Activated CD4-positive, alpha-beta T cell treated with anti-CD3 and anti-CD28 coated beads, Interleukin-2, amount 50 U/mL, for 4 hours (primary cell): ENCODE measurements around the gene RAPGEF4.

Experiments
- DNase-seq, 2 experiments: peaks; one replicate each; pipeline ENCODE4 v3.0.0-alpha.2; 2020

RAPGEF4 gene

DNA sequence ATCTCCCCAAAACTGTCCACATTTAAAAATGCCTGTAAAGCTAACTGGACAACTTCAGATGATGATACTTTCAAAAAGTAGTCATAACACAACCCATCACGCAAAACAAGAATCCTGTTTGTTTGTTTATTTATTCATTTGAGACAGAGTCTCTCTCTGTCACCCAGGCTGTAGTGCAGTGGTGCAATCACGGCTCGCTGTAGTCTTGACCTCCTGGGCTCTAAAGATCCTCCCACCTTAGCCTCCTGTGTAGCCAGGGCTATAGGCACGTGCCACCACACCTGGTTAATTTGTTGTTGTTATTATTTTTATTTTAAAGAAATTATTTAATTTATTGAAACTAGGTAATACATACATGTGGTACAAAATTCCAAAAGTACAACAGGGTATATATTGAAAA lies 94.8 kb downstream of the RAPGEF4 start:
- DNase-seq = no peak

DNA sequence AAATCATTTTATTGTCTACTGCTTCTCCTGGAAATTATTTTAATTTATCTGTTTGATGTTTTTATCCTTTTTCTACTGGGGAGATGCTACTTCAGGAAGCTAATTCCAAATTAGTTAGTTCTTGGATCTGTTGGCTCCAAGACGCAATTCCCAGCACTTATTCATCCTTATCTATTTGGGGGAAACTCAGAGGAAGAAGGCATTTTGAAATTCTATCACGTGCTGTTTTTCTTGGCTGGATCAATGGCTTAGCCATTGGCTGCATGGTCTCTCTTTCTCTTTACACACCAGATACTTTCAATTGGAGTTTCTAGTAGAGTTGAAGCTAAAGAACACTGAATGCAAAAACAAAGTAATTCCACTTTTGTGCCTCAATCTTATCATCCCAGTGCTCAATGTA lies 98.3 kb downstream of the RAPGEF4 start:
- DNase-seq = no peak

DNA sequence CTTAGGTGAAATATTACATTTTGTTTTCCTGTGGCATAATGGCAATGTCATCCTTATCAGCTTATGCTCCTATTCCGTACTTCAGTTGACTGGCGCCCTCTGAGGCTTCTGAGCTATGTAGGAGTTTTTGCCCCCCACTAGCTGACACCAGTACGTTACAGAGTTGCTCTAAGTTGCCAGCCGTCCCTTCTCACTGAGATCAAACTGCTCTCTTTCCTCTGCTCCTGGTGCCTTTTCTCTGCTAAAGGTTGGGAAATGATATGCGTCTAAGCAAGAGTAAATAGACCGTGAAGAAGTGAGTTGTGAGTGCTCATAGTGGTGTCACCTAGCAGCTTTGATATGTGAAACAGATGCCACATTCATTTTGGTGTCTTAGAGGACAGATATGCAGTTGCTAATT lies 99.2 kb downstream of the RAPGEF4 start:
- DNase-seq = no peak

DNA sequence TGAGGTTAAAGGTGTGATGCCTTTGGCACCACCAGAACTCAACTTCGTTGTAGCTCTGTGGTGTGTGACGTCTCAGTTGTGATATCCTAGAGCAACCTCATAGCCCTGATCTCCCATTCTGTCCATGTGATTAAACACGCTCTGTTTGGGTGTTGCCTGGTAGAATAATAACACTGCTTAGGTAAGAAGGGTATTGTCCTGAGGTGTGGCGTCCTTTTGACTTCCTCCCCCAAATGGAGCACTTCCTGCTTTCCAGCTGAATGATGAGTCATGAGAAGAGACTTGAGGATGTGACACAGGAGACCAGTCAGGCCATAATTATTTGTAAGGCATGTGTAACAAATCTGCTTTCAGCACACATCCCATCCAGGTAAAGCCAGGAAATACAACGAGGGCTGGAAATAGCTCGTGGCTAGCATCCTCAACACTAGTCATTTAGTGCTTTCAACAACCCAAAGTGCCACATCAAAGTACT lies 100.7 kb downstream of the RAPGEF4 start:
- DNase-seq = no peak

DNA sequence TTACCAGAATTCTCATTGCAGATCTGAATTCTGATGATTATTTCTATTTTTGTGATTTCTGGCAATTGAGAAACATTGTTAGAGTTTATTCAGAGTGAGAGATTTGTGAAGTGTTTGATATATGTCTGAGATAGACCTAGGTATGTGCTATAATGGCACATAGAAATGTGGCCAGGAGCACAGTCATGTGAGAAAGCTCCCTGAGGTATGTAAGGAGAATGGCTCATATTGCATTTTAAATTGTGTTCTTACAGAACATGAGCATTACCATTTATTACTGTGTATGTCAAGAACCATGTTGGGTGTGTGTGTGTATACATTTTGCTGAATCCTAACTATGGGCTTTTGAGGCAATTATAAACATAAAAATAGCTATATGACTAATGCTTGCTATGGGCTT lies 101.2 kb downstream of the RAPGEF4 start:
- DNase-seq = no peak

DNA sequence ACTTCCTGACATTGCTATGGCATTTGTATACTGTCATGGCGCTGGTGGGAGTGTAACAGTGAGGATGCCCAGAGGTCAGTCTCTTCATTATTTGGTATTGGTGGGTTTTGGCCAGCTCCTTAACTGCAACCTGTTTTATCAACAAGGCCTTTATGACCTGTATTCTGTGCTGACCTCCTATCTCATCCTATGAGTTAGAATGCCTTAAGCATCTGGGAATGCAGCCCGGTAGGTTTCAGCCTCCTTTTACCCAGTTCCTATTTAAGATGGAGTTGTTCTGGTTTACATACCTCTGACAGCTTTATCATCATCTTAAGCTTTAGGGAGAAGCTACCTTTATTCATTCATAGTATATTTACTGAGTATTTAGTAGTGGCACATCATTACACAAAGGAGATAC lies 103.8 kb downstream of the RAPGEF4 start:
- no peak for DNase-seq

DNA sequence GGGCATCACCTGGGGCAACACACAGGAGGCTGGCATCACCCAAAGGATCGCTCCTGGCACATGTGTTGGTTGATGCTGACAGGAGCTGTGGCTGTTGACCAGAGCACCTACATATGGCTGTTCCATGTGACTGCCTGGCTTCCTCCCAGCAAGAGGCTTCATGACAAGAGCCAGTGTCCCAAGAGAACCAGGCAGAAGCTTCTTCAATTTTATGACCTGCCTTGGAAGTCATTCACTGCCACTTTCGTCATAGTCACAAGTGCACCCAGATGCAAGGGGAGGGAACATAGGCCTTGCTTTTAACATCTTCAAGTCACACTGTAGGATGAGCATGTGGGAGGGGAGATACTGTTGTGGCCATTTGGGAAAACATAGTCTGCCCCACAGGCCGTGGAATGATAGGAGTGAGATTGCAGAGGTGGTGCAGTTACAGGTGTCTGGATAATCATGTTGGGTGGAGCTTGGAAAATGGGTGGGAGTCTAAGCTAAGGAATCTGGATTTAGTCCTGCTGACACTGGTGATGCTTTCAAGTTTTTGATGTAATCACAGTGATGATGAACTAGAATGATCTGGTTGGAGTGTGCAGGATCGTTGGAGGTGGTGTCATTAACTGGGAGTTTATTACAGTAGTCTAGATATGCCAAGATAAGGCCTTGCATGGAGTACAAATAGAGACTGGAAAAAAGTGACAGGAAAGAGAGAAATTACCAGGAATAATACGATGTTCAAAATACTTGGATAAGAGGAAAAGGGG lies 107.0 kb downstream of the RAPGEF4 start:
- DNase-seq = no peak

DNA sequence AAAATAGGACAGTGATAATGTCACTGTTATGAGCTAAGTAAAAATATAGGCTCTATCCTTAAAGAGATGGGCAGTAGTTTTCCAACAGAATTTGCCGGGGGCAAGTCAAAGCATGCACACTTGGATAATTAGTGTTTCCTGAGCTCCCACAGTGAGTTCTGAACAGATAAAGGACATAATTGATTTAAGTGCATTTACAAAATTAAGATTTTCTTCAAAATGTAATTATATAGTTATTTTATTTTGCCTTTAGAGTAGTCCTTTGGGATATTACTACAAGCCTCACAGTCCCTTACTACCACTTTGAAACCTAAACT lies 107.6 kb downstream of the RAPGEF4 start:
- DNase-seq = no peak

DNA sequence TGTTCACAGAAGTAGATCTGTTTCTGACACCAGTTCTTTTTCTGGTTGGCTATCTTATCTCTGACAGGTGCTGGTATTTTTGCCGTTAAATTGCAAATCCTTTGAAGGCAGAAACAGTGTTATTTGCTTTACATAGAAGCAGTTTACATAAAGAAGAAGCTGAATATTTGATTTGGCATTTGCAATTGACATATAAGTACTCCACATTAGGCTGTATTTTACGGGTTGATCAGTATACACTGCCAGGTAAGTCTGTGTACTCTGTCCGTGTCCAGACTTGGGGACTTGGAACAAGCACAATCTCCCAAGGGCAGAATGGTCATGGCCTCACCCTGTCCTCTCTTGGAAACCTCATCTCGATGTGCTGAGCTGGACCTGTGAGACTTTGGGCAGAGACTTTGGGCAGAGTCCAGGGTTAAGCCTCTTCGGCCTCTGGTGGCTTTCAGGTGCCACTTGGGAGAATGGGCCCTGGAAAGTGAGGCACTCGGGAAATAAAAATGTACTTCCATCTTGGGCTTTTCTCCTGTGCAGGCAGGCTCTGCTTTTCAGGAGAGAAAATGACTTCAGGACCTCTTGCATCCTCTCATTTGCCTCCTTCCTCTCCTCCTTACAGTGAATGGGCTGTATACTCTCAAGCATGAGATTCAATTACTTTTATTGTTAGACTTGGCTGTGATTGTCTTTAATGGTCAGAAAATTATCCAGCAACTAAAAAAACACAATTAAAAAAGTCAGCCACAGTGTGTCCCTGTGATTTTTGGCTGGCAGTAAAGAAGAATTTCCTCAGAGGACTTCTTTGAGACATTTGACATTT lies 108.5 kb downstream of the RAPGEF4 start:
- no peak for DNase-seq

DNA sequence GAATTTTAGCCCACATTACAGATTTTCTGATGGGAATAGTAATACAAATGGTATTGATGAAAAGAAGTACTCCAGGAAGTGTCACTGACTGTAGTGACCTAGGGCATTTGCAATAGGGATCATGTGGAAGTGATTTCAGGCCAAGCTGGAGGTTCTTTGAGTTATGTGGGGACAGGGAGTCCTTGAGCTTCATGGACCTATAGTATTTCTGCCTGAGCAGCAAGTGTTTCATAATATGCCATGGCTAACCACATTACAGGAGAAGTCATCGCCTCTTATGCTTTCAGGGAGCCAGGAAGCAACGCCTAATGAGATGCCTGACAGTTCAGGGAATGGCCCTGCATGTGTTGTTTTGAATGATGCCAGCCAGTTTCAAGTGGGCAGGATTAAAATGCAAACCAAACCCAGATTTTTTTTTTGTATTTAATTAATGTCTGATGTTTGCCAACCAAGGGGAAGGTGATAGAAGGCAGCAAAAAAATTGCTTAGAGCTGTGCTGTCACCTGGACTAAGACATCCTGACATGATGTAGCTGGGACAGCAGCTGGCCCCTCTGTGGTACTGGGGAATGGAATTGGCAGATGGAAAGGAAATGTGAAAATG lies 109.5 kb downstream of the RAPGEF4 start:
- no peak for DNase-seq

DNA sequence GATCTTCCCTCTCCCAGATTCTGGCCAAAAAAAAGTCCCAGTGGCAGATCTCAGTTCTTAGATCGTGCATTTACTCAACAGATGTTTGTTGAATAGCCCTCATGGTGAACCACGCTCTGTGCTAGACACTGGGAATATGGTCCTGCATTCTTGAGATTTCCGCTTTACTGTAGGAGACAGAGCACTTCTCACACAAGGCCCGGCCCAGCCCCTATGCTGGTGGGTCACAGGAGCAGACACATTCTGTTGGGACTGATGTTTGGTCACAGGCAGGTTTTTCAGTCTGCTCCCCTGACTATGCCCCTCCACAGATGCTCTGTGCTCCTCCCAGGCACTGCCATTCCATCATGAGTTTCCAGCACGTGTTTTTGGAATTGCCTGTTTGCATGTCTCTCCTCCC lies 110.9 kb downstream of the RAPGEF4 start:
- DNase-seq = no peak

DNA sequence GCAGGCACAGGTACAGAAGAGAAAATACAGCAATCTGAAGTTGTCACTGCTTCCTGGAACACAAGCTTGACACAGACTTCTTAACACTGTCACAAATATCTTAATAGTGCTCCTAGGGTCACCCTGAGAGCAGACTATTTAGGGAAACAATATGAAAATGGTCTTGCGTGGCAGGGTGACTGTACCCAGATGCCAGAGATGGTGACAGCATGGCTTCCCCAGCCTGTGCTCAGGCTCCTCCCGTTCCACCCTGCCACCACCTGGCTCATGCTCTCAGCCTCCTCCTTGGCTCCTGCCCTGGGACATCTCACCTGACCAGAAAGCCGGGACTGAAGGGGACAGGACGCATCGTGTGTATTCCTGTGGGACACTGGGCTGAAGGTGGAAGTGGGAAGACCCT lies 111.5 kb downstream of the RAPGEF4 start:
- DNase-seq = no peak

DNA sequence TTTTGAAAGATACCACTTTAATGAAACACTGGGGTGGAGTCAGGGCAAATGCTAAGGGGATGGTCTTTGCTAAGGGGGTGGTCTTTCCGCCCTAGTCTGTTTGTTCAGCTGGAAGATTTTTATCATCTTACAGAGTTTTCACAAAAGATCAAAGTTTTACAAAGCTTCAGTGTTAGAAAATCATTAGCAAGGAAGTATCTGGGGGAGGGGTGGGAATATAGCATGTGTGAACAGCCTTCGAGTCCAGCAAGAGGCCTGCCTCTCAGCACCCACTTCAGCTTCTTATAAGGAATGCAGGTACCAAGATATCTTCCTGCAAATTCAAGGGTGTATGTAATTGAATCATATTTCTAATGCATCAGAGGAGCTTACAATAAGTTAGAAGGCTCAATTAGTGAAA lies 112.9 kb downstream of the RAPGEF4 start:
- no peak for DNase-seq

DNA sequence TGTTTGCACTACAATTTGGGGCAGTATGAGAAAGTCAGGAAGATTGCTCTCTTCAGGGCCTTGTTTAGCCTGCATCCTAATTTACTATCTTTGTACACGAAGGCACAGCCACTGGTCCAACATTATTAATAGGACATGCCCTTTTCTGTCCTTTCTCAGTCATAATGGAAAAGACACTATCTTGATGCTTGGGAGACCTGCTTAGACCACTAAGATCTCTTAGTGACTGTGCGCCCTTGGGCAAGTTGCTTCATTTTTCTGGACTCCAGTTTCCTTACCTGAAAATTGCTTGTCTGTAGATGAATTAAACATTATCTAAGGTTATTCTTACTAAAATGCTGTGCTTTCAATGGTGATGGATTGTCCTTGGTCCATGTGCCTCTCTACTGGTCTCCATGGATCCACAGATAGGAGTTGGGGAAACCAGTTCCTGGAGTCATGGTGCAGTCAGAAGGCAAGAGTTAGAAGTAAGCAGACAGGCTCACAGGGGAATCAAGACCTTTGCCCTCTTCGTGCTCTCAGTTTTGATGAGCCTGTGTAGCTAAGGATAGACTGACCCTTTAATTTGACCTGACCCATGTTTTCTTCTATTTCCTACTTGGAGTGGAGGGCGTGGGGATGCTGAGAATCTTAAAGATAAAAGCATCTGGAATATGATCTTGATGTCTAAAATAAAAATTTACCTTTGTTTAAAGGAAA lies 114.0 kb downstream of the RAPGEF4 start:
- DNase-seq = no peak

DNA sequence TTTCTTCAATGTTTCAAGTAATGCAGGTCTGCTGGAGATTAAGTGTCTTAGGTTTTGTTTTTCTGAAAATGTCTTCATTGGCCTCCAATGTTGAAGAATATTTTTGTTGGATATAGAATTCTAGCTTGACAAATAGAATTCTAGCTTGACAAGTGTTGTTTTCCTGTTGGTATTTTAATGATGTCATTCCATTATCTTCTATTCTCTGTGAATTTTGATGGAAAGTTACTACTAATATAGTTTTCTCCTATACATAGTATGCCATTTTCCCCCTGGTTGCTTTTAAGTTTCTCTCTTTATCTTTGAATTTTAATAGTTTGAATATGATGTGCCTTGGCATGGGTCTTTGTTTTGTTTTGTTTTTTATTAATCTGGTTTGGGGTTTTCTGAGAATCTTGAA lies 119.9 kb downstream of the RAPGEF4 start:
- DNase-seq = no peak

DNA sequence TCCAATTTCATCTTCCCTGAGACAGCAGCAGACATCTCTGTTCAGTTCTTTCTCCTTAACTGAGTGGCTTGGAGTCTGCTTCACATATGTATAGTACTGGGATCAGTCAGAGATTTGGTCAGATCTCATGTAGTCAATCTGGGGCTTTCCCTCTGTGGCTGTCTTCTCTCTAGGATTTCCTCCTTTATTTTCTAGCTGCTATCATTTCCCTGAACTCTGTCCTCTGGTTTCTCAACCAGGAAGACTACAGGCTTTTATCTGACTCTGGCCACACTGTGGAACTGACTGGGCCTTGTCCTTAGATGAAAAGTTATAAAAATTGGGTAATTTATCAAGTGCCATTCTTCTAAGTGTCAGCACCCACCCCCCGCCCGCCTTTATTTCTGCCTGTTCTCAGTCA lies 121.0 kb downstream of the RAPGEF4 start:
- no peak for DNase-seq

DNA sequence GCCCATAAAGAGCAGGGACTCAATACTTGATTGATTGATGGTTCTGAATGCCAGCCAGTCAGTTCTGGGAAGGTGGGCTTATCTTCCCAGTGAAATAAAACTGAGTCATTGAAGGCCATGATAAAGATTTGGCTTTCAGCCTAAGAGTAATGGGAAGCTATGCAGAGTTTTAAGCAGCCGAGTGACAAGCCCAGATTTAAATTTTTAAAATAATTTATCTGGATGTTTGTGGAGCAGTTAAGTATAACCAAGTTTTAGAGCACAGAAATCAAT lies 122.8 kb downstream of the RAPGEF4 start:
- DNase-seq = no peak

DNA sequence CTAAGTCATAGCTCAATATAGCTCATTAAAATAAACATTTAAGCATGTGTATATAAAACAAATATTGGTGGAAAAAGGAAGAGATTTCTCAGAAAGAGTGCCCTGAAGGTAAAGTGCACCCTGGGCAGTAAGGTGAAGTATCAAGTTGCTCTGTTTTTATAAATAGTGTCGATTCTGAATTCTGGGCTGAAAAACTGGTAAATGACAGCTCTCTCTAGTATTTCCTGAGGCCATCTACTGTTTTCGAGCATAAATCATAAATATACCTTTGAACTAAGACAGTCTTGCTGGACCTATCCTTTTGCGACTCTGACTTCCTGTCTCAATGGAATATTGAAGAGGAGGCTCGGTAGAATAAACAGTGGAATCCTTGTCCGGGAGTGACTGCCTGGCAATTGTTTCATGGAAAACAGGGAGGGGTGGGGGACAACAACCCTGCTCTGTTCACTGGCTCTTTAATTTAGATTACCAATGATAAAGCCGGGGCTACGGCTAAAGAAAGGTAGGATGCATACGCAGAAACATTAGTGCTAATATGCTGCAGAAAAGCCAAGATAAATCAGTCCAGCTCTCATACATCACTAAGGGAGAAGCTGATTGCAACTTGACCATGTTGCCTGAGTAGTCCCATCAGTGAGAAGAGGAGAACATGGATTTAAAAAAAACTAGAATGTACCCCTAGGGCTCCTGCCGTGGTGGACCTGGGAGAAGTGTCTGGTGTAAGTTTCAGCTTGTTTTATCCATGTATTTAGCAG lies 124.1 kb downstream of the RAPGEF4 start:
- DNase-seq = no peak

DNA sequence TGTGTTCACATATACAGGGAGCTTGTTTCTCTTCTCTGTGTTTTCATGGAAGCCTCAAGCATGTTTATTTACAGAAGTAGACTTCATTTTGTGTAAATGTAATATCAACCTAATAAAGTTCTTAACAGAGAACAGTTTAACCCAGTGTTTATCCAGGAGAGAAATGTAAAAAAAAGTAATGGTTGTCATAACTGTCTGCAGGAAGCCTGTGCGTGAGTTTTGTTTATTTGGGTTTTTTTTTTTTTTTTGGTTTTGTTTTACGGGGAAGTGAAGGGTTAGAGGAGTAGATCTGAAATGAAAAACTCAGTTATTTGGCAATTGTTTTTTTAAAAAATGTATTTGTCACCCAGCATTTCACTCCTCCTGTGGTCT lies 124.7 kb downstream of the RAPGEF4 start:
- no peak for DNase-seq

DNA sequence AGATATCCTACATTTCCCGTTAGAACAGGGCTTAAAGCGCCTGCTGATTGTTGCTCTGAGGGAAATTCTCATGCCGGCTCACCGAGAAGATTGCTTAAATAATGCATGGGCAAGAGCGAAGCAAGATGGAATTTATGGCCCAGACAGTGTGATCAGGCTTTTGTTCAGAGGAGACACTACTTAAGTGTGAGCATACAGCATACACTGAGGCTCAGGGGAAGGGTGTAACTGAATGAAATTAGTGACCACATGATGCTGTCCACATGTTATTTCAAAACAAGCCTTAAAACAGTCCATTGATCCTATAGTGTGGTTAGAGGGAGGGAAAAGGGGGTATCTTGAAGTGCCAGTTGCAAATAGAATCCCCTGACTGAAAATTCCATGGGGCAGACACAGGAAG lies 125.5 kb downstream of the RAPGEF4 start:
- no peak for DNase-seq

DNA sequence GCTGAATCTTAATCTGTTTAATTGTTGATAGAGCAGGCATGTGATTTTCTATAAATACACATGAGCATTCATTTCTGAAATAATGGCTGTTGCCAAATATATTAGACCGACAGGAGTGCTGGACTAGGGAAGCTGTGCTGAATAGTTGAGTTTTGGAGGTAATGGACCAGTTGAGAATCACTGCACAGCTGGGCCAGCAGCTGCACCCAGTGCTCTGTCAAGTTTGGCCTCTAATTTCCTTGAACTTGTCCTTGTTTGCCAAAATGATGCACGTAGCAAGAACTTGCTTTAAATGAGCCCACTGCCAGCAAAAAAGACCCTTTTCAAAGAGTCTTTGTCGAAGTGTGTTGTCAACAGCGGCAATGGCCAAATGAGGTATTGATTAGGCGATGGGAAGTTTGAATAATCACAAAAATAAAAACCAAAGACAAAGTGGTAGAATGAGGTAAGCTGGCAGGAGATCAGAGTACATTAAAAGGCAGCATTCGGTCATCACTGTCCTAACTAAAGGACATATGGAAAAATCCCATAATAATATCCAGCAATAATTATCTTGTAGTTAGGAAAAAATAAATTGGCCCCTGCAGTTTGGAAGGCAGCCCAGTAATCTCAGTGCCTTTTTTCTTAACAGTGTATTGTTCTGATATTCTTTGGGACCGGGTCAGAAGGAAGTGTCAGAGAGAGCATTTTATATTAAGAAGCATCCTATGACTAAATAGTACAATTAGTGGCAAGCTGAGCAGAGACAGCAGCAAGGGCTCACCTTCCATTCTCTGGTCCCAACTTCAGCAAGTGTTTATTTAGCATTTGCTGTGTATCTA lies 126.2 kb downstream of the RAPGEF4 start:
- DNase-seq = no peak

DNA sequence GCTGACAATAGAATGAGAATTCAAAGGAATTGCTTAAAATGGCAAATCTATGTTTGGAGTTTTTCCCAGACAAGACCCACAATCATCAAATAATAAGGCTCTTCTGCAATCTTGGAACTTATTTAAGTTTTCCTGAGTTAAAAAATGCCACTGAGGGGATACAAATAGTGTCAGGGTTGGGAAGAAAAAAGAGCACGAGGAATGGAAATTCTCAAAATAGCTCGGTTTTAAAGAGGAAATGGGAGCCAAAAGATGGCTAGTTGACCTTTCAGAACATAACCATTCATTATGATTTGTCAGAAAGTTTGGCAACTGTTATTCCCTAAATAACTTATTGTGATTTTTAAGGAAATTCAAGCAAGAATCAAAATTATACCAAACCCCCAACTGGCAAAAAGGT lies 127.7 kb downstream of the RAPGEF4 start:
- no peak for DNase-seq
